ENCODE measurements around the gene CAPSL. TPM values are rescaled to one million over a fixed set of nuclear protein-coding genes. Genes with fewer than 3 reads are reported as not detected.

The CAPSL gene
- total RNA-seq, 4 donors from 2014 or later = 1.5 to 7.7 TPM; not detected in 2

DNA sequence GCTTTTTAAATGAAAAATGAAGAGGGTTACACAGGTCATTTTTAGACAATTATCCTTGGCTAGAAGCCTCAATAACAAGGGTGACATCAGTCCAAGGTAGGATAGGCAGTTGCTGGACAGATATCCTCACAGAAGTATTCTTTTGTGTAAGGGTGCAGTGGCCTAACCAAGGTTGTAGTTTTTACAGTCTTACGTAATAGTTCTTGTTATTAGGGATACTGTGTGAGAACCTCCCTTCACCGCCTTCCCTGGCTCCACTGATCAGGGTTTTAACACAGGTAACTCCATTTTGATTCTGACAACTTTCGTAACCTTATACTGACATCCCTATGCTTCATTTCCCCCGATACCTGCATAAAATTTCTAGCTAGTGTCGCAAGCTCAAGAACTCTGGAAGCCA is 8.7 kb upstream of the CAPSL start:
- intact Hi-C loops (cut with DNase I; ENCODE audit: low total_unique reads) = no loop called here
- Histone ChIP-seq H3K36me3 (no peaks in the 10 kb centered on the region), H3K27ac (no peak overlapping the region), H3K27me3 (no peaks in the 10 kb centered on the region), H3K9me3 (no peaks in the 10 kb centered on the region), H3K4me3 (no peak overlapping the region), H3K4me1 (no peaks in the 10 kb centered on the region)
- TF ChIP-seq, protein P1, sequence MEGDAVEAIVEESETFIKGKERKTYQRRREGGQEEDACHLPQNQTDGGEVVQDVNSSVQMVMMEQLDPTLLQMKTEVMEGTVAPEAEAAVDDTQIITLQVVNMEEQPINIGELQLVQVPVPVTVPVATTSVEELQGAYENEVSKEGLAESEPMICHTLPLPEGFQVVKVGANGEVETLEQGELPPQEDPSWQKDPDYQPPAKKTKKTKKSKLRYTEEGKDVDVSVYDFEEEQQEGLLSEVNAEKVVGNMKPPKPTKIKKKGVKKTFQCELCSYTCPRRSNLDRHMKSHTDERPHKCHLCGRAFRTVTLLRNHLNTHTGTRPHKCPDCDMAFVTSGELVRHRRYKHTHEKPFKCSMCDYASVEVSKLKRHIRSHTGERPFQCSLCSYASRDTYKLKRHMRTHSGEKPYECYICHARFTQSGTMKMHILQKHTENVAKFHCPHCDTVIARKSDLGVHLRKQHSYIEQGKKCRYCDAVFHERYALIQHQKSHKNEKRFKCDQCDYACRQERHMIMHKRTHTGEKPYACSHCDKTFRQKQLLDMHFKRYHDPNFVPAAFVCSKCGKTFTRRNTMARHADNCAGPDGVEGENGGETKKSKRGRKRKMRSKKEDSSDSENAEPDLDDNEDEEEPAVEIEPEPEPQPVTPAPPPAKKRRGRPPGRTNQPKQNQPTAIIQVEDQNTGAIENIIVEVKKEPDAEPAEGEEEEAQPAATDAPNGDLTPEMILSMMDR (IDR thresholded peaks at IDR 0.05) = no peak
- TF ChIP-seq POLR2A (IDR thresholded peaks at IDR 0.05) = no peak
- DNase-seq = no peak

DNA sequence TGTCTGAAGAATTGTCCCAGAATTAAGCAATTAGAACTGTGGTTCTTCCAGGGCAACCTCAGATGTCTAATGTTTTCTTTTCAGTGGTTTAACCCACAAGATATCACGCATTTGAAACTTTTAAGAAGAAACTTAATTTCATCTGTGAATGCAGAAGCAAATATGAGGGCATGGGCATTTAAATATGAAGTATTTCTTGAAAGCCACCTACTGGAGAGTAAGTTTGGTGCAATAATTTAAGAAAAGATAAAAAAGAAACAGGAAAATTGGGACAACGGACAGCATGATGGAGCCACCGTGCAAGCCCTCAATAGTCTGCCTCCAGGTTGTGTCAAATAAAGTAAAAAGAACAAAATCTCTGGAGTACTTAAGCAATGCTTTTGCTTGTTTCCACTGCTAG is 1.2 kb upstream of the CAPSL start:
- Histone ChIP-seq H3K4me3 (no peak overlapping the region), H3K27me3 (no peaks in the 10 kb centered on the region), H3K36me3 (no peaks in the 10 kb centered on the region), H3K4me1 (no peaks in the 10 kb centered on the region), H3K27ac (no peak overlapping the region), H3K9me3 (no peaks in the 10 kb centered on the region)
- TF ChIP-seq, protein P1 (IDR thresholded peaks at IDR 0.05) = no peak
- no peak for TF ChIP-seq POLR2A (IDR thresholded peaks at IDR 0.05)
- DNase-seq = no peak
- intact Hi-C loops (cut with DNase I; ENCODE audit: low total_unique reads) = no loop called here

DNA sequence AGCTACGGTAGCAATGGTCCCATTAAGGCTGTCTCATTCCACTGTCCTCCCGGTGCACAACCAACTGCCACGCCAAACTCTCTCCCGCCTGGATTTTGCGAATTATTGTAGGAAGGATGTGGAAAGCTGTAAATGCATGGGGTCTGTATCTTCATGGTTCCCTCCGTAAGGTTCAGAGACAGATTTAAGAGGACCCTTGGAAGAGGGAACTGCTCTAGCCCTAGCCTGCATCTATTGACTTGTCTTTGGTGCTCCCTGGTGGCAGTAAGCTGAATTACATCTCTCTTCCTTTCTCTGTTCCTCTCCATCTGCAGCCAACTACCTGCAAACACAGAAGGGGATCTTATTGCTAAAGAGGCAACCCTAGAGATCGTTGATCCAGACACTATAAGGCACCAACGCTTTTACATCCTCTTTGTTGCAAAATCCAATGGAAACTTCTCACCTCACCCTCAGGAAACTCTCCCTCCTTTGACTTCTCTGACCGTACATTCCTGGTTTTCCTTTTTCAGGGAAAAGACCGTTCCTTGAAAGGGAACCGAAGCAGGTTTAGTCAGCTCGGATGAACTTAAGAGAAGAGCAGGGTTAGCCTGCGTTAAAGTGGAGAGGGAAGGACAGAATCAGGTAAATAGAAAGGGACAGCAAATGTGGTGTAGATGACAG is 11.9 kb downstream of the CAPSL start:
- no peak for TF ChIP-seq POLR2A (IDR thresholded peaks at IDR 0.05)
- TF ChIP-seq, protein P1 (IDR thresholded peaks at IDR 0.05) = peak; percentile 67 to 86 (median 80)
- intact Hi-C loops (cut with DNase I; ENCODE audit: low total_unique reads) = loop anchor here (5.0 kb wide), 1 partner anchor 839 kb away; no protein-coding TSS in a partner anchor
- H3K4me1 ChIP-seq = peaks cover 0 to 3% of the 10 kb centered on the region in 2 donors
- no peak overlapping the region for H3K4me3 ChIP-seq
- no peaks in the 10 kb centered on the region for H3K27me3 ChIP-seq
- DNase-seq = peak; percentile 26 to 64
- H3K9me3 ChIP-seq = no peaks in the 10 kb centered on the region
- H3K27ac ChIP-seq = no peak overlapping the region
- H3K36me3 ChIP-seq = no peaks in the 10 kb centered on the region

DNA sequence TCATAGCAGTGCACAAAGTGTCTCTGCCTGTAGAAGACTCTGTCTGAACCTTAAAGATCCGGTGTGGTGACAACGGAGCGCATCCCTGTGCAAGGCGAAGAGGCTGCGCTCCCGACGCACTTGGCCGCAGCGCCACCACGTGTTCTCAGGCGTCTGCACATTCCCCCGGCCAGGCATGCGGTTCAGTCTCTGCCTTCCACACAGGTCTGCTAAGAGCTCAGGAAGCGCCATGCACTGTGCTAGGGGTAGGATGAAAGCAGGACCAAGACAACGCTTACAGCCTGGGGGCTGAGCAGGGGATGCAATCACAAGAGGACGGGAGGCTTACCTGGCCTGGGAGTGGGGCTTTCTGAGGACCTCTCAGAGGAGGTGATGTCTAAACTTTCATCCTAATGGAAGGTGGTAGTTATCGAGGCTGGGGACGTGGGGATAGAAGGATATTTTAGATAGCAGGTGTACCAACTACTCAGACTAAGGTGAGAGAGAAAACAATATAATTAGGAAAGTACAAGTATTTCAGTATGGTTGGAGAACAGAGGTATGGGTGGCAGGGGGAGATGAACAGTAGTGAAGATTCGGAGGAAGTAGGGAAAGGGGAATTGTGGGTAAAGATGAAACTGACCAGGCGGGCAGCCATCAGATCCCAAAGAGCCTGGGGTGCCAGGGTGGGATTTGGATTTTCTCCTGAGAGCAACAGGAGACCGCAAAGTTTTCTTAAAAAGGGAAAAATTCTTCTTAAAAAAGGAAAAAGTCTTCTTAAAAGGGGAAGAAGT is 13.3 kb downstream of the CAPSL start:
- Histone ChIP-seq H3K27me3 (no peaks in the 10 kb centered on the region), H3K4me3 (peak overlapping the region in 1 of 2 donors; percentile 15), H3K36me3 (no peaks in the 10 kb centered on the region), H3K27ac (no peak overlapping the region), H3K4me1 (peaks cover 0 to 3% of the 10 kb centered on the region in 2 donors), H3K9me3 (no peaks in the 10 kb centered on the region)
- peak; percentile 53 to 60 for DNase-seq
- TF ChIP-seq, protein P1 (IDR thresholded peaks at IDR 0.05) = peak; percentile 44 to 76 (median 73)
- no peak for TF ChIP-seq POLR2A (IDR thresholded peaks at IDR 0.05)
- intact Hi-C loops (cut with DNase I; ENCODE audit: low total_unique reads) = loop anchor here (5.0 kb wide), 1 partner anchor 838 kb away; no protein-coding TSS in a partner anchor

All from uterus (tissue), 4 donors.